Measurements from ENCODE around the gene AGBL3.
"Not testable (repeated sequence)": the region's sequence is repeated elsewhere in the genome, so short reads cannot be mapped to it uniquely, and the experiment has no call there.

AGBL3 gene

GRCh38 chr7:134949171-134949570 is 37.1 kb upstream of the AGBL3 start:
- H3K27ac Mint-ChIP-seq, result no peak overlapping the region
- peaks cover 20% of the 10 kb centered on the region for H3K4me1 Mint-ChIP-seq
- no peaks in the 10 kb centered on the region for H3K9me3 Mint-ChIP-seq
- H3K4me3 Mint-ChIP-seq, result no peak overlapping the region
- no peaks in the 10 kb centered on the region for H3K27me3 Mint-ChIP-seq
- no peak for DNase-seq
- no peak for ATAC-seq

GRCh38 chr7:134954197-134955082 is 31.9 kb upstream of the AGBL3 start:
- Mint-ChIP-seq H3K27ac (no peak overlapping the region), H3K4me3 (no peak overlapping the region), H3K27me3 (no peaks in the 10 kb centered on the region), H3K4me1 (peaks cover 7% of the 10 kb centered on the region), H3K9me3 (no peaks in the 10 kb centered on the region)
- DNase-seq (no peak), ATAC-seq (no peak)

- ATAC-seq (no peak), DNase-seq (no peak)
- H3K4me1 Mint-ChIP-seq, result peaks cover 7% of the 10 kb centered on the region
- no peak overlapping the region for H3K27ac Mint-ChIP-seq
- no peak overlapping the region for H3K4me3 Mint-ChIP-seq
- no peaks in the 10 kb centered on the region for H3K9me3 Mint-ChIP-seq
- H3K27me3 Mint-ChIP-seq, result no peaks in the 10 kb centered on the region
Measured at GRCh38 chr7:134957005-134957404, 29.3 kb upstream of the AGBL3 start.

GRCh38 chr7:134959810-134960209 is 26.5 kb upstream of the AGBL3 start:
- no peak overlapping the region for H3K27ac Mint-ChIP-seq
- H3K4me3 Mint-ChIP-seq, result no peak overlapping the region
- ATAC-seq (no peak), DNase-seq (no peak)
- H3K9me3 Mint-ChIP-seq, result no peaks in the 10 kb centered on the region
- H3K4me1 Mint-ChIP-seq, result peaks cover 2% of the 10 kb centered on the region
- H3K27me3 Mint-ChIP-seq, result peaks cover 8% of the 10 kb centered on the region

- H3K9me3 Mint-ChIP-seq, result no peaks in the 10 kb centered on the region
- peaks cover 8% of the 10 kb centered on the region for H3K27me3 Mint-ChIP-seq
- no peak for ATAC-seq
- H3K27ac Mint-ChIP-seq, result no peak overlapping the region
- peaks cover 4% of the 10 kb centered on the region for H3K4me1 Mint-ChIP-seq
- H3K4me3 Mint-ChIP-seq, result no peak overlapping the region
- DNase-seq, result no peak
Measured at GRCh38 chr7:134962270-134962780, 24.0 kb upstream of the AGBL3 start.

- Mint-ChIP-seq H3K27ac (no peak overlapping the region), H3K9me3 (no peaks in the 10 kb centered on the region), H3K4me1 (peaks cover 9% of the 10 kb centered on the region), H3K27me3 (peaks cover 8% of the 10 kb centered on the region), H3K4me3 (no peak overlapping the region)
- DNase-seq (no peak), ATAC-seq (no peak)
Measured at GRCh38 chr7:134963036-134963435, 23.3 kb upstream of the AGBL3 start.

GRCh38 chr7:134966691-134967090 is 19.6 kb upstream of the AGBL3 start:
- Mint-ChIP-seq H3K27ac (no peak overlapping the region), H3K27me3 (peaks cover 8% of the 10 kb centered on the region), H3K4me1 (peaks cover 9% of the 10 kb centered on the region), H3K4me3 (no peak overlapping the region), H3K9me3 (no peaks in the 10 kb centered on the region)
- DNase-seq, result no peak
- ATAC-seq, result no peak

GRCh38 chr7:134968110-134968509 is 18.2 kb upstream of the AGBL3 start:
- DNase-seq (no peak), ATAC-seq (no peak)
- peaks cover 8% of the 10 kb centered on the region for H3K27me3 Mint-ChIP-seq
- H3K4me3 Mint-ChIP-seq, result no peak overlapping the region
- H3K4me1 Mint-ChIP-seq, result peaks cover 9% of the 10 kb centered on the region
- H3K9me3 Mint-ChIP-seq, result no peaks in the 10 kb centered on the region
- no peak overlapping the region for H3K27ac Mint-ChIP-seq

GRCh38 chr7:134981645-134982044 is 4.7 kb upstream of the AGBL3 start:
- not testable (repeated sequence) for H3K27ac Mint-ChIP-seq, DNase-seq, H3K27me3 Mint-ChIP-seq, H3K4me3 Mint-ChIP-seq, ATAC-seq
- Mint-ChIP-seq H3K9me3 (peaks cover 10% of the 10 kb centered on the region in 2 donors), H3K4me1 (peaks cover 13% of the 10 kb centered on the region)

- Mint-ChIP-seq H3K27ac (peak overlapping the region; percentile 99 to 100), H3K27me3 (no peaks in the 10 kb centered on the region), H3K4me3 (peak overlapping the region; percentile 98 to 100), H3K4me1 (peaks cover 35% of the 10 kb centered on the region), H3K9me3 (peaks cover 0 to 4% of the 10 kb centered on the region in 2 donors)
- no peak for DNase-seq
- ATAC-seq, result peak; percentile 81
Measured at GRCh38 chr7:134985894-134986362, 380 bp upstream of the AGBL3 start.

- no peaks in the 10 kb centered on the region for H3K9me3 Mint-ChIP-seq
- DNase-seq (no peak), ATAC-seq (no peak)
- no peaks in the 10 kb centered on the region for H3K27me3 Mint-ChIP-seq
- peaks cover 56% of the 10 kb centered on the region for H3K4me1 Mint-ChIP-seq
- H3K4me3 Mint-ChIP-seq, result peak overlapping the region; percentile 41 to 84
- peak overlapping the region in 1 of 2 donors; percentile 93 for H3K27ac Mint-ChIP-seq
Measured at GRCh38 chr7:134988161-134988560, 1.9 kb downstream of the AGBL3 start.

GRCh38 chr7:134991469-134992339 is 5.4 kb downstream of the AGBL3 start:
- no peak for ATAC-seq
- DNase-seq, result no peak
- Mint-ChIP-seq H3K4me1 (peaks cover 78% of the 10 kb centered on the region), H3K27ac (peak overlapping the region; percentile 37 to 86), H3K9me3 (no peaks in the 10 kb centered on the region), H3K27me3 (no peaks in the 10 kb centered on the region), H3K4me3 (peak overlapping the region in 1 of 2 donors; percentile 70)

GRCh38 chr7:134992626-134993179 is 6.4 kb downstream of the AGBL3 start:
- peak overlapping the region; percentile 60 to 70 for H3K4me3 Mint-ChIP-seq
- DNase-seq (peak in 1 of 2 donors; percentile 71), ATAC-seq (peak; percentile 90)
- H3K9me3 Mint-ChIP-seq, result no peaks in the 10 kb centered on the region
- H3K27ac Mint-ChIP-seq, result peak overlapping the region in 1 of 2 donors; percentile 86
- H3K27me3 Mint-ChIP-seq, result no peaks in the 10 kb centered on the region
- H3K4me1 Mint-ChIP-seq, result peaks cover 87% of the 10 kb centered on the region

GRCh38 chr7:134993877-134994456 is 7.7 kb downstream of the AGBL3 start:
- Mint-ChIP-seq H3K27ac (peak overlapping the region; percentile 27 to 42), H3K4me3 (peak overlapping the region; percentile 10 to 78), H3K27me3 (no peaks in the 10 kb centered on the region), H3K4me1 (peaks cover 81% of the 10 kb centered on the region), H3K9me3 (peaks cover 0 to under 1% of the 10 kb centered on the region in 2 donors)
- DNase-seq (no peak), ATAC-seq (no peak)

All from stimulated activated naive CD8-positive, alpha-beta T cell treated with anti-CD3 and anti-CD28 coated beads, Interleukin-15, amount 100 ng/mL, for 72 hours (primary cell).